ENCODE results near the gene KMT5C.

KMT5C gene

GRCh38 chr19:55391702-55392615 lies 52.3 kb downstream of the KMT5C start:
- no peak for TF ChIP-seq CTCF (conservative IDR thresholded peaks at IDR 0.05; ENCODE audit: control insufficient read depth, insufficient read depth, low read depth, low read length)
- peak; percentile 80 for DNase-seq (ENCODE audit: low read depth)
- H3K4me3 ChIP-seq (ENCODE audit: control insufficient read depth, low read depth, low read length), result no peak overlapping the region

DNA sequence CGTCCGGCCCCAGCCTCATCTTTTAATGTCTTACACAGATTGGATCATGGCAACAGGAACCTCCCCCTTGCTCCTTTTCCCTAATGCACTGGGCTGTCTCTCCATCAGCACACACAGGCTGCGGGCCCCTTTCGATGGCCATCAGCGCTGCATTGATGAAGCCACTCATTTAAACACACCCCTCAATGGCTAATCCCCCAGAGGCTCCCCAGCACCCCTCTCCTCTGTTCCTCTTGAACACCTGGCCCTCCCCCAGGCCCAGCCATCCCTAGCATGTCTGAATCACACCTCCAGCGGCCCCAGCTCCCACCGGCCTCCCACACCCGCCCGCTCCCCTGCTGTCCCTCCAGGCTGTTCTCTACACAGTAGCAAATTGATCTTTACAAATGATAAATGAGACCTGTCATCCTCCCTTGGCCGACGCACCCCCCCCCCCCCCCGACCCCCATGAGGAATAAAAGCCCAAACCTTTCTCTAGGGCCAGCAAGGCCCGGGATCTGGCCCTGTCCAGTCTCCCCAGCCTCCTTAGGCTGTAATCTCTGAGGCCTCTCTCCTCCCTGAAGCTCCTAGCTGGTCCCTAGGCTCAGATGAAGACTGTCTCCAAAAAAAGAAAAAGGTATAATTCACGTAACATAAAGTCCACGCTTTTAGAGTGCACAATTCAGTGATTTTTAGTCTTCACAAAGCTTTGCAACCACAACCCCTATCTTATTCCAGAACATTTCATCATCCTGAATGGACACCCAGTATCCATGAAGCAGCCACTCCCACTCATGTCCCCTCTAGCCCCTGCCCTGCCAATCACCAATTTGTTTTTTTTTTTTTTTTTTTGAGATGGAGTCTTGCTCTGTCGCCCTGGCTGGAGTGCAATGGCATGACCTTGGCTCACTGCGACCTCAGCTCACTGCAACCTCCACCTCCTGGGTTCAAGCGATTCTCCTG lies 53.4 kb downstream of the KMT5C start:
- no peak overlapping the region for H3K4me3 ChIP-seq (ENCODE audit: control insufficient read depth, low read depth, low read length)
- no peak for DNase-seq (ENCODE audit: low read depth)
- TF ChIP-seq CTCF (conservative IDR thresholded peaks at IDR 0.05; ENCODE audit: control insufficient read depth, insufficient read depth, low read depth, low read length), result no peak

Data from fibroblast of mammary gland (primary cell).